Bone marrow (tissue), 2 donors: ENCODE data around the gene GCK.
"Not testable (repeated sequence)": the region's sequence is repeated elsewhere in the genome, so short reads cannot be mapped to it uniquely, and the experiment has no call there.

ENCODE experiments used
- DNase-seq, 2 donors: peaks; one replicate each; lab custom pipeline; 2025; lab: John Stamatoyannopoulos, UW

The GCK gene

DNA sequence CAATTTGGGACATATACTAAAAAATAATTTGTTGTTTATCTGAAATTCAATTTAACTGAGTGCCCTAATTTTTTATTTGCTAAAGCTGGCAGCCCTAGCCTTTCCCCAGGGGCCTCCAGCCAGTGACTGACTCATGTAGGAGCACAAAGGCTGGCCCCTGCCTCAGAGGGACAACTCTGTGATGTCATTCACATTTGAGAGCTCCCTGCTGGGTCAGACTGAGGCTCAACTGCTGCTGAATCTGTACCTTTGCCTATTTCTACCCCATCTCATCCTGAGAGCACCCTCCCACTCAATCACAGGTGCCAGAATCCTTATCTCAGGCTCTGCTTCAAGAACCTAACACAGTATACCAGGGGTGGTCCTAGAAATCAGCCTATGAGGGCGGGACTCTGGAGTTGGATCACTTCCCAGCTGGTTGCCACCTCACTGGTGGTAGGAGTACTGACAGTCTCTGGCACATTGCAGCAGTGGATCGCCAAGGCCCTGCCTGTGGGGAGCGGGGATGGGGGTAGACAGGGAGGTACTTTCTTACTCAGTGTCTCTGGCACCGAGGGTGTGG is 11.6 kb downstream of the GCK start:
- DNase-seq, result no peak

DNA sequence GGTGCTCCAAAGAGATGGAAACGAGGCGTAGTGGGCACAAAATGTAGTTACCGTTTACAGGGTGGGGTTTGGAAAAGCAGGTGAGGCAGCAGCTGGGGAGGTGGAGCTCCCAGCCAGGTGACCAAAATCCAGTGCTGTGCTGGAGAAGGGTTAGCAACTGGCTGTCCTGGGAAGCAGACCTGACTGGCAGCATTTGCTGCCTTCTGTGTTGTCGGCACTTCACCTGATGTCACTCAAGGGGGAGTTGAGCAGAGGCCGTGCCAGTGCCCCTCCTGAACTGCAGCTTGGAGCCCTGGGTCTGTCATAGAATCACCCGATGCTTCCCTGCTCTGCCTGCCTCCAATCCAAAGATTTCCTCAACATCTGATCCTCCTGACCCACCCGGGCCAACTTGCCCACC is 12.8 kb downstream of the GCK start:
- no peak for DNase-seq

DNA sequence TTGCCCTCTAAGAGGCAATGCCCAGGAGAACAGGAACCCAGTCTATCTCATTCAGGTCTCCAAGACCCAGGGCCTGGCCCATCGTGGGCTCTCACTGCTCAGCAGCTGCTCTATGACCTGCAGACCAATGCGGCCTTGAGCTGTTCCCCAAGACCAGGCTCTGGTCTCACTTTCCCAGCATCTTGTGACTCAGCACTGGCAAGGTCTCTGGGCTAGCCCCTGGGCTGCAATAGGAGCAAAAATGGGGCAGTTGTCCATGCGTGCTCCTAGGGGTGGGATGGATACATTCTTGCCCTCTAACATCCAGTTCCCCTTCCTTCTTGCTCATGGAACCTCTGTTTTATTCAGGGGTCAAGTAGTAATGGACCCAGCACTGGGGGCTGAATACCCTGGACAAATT is 13.5 kb downstream of the GCK start:
- DNase-seq, result no peak

DNA sequence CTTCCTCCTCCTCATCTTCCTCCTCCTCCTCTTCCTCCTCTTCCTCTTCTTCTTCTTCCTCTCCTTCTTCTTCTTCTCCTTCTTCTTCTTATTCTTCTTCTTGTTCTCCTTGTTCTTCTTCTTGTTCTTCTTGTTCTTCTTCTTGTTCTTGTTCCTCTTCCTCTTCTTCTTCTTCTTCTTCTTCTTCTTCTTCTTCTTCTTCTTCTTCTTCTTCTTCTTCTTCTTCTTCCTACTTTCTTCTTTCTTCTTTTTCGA is 14.6 kb downstream of the GCK start:
- not testable (repeated sequence) for DNase-seq

DNA sequence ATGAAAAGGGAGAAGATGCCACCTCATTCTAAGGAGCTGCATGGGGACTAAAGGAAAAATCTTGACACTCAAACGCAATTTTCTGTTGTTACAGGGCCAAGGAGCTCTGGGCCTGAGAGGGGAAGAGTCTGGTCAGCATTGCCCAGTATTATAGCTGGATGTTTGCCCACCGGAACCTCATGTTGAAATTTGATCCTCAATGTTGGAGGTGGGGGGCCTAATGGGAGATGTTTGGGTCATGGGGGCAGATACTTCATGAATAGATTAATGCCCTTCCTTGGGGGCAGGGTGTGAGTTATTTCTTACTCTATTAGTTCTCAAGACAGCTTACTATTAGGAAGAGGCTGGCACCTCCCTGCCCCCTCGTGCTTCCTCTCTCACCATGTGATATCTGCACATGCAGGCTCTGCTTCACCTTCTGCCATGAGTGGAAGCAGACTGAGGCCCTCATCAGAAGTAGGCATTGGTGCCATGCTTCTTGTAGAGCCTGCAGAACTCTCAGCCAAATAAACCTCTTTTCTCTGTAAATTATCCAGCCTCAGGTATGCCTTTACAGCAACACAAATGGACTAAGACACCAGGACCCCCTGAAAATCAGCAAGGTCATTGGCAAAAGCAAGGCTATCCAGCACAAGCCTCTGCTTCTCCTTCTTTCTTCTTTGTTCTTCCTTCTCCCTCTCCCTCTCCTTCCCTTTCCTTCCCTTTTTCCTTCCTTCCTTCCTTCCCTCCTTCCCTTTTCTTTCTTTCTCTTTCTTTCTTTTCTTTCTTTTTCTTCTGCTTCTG is 15.1 kb downstream of the GCK start:
- no peak for DNase-seq

DNA sequence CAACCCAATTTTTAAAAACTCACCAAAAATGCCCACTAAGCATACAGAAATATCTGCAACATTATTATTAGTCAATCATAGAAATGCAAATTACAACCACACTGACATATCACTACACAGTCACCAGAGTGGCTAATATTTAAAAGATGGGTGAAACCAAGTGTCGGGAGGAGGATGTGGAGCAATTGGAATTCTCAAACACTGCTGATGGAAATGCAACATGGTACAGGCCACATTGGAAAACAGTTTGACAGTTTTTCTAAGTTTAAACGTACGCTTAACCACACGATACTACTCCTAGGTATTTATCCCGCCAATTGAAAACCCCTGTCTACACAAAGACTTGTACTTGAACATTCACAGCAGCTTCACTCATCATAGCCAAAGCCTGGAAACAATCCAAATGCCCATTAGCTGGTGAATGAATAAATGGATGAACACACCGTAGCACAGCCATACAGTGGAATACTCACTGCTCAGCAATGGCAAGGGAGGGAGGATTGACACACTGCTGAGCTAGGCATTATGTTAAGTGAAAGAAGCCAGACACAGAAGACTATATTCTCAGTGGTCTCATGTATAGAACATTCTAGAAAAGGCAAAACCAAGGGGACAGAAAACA is 16.3 kb downstream of the GCK start:
- DNase-seq, result no peak

DNA sequence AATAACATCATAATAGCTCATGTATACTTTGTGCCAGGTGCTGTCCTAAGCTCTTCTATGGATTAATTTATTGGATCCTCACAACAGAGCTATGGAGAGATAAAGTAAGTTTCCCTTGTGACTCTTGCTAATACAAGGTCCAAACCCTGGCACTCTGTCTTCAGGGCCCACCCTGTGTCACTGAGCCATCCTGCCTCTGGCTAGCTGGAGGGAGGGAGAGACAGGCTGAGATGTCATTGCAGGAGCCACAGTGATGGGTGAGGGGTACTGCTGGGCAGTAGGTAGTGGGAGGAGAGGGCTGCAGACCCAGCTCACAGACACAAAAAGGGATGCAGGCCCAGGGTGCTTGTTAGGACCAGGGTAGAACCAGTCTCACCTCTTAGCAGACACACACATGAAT is 16.9 kb downstream of the GCK start:
- no peak for DNase-seq

DNA sequence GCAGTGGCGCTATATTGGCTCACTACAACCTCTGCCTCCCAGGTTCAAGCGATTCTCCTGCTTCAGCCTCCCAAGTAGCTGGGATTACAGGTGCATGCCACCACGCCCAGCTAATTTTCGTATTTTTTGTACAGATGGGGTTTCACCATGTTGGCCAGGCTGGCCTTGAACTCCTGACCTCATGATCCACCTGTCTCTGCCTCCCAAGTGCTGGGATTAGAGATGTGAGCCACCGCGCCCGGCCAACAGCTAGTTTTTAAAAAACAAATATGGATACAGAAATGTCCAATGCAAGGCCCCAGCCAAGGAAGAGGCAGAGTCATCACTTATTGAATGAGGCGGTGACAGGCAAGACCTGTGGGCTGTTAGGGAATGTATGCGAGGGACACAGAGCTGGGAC is 17.3 kb downstream of the GCK start:
- DNase-seq, result not testable (repeated sequence)

DNA sequence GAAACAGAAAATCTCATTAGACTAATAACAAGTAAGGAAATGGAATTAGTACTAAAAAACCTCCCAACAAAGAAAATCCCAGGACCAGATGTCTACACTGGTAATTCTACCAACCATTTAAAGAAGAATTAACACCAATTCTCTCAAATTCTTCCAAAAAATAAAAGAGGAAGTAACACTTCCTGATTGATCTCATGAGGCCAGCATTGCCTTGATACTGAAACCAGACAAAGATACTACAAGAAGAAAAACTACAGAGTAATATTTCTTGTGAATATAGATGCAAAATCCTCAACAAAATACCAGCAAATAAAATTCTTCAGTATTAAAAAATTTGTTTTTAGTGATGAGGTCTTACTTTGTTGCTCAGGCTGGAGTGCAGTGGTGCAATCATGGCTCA is 21.3 kb downstream of the GCK start:
- DNase-seq, result peak in 1 of 2 donors; percentile 10

DNA sequence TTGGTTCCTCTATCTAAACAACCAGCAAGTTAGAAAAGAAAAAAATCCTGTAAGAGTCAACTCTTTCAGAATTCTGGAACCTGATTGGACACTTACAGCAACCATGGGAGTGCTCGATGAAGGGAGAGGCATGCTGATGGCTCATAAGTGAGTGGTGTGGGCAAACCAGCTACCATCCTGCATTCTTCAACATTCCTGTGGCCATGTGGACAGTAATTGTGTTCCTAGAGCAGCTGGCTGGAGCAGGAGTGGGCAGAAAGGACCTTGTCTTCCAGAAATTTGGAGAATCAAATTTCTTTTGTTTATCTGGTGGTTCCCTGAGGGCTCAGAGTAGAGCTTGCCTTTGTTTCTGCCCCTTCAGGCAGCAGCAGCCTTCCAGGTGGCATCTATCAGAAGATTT is 25.6 kb downstream of the GCK start:
- DNase-seq, result no peak

DNA sequence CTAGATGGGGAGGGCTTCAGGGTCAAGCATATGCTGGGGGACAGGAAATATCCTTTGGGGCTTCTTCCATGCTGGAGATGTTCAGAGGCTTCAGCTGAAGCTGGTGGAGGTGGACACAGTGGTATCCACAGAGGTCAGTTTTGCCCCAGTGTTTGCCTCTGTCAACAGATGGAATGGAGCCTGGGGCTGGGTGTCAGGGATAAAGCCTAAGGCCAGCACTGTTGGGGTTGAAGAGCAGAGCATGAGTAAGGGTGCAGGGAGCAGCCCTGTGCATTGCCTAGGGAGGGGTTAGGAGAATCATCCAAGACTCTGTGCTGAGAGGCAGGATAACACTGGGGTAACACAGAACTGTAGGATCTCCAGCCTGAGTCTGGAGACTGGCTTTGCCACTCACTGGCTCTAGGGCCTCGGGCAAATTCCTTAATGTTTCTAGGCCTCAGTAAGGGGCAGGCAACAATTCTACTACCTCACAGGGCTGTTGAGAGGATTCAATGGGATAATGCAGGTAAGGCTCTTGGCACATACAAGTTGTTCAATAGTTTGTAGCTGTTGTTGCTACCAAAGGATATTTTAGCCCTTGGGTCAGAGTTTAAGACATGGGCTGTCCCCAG is 26.3 kb downstream of the GCK start:
- DNase-seq, result no peak

DNA sequence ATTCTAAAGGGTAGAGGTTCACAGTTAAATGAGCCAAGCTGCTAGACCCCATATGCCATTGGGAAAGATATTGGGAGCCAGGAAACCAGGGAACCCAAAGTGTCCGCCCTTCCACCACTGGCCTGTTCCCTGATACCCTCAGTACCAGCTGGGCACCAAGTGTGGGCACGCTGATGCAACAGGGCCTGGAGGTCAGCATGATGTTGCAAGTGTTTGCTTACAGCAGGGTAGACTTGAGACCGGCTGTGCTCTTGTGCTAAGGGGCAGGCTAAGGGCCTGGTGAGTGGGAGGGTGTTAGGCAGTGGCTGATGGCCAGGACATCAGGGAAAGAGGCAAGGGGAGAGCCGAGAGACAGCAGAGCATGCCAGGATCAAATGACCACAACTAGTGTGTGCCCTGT is 27.1 kb downstream of the GCK start:
- no peak for DNase-seq

DNA sequence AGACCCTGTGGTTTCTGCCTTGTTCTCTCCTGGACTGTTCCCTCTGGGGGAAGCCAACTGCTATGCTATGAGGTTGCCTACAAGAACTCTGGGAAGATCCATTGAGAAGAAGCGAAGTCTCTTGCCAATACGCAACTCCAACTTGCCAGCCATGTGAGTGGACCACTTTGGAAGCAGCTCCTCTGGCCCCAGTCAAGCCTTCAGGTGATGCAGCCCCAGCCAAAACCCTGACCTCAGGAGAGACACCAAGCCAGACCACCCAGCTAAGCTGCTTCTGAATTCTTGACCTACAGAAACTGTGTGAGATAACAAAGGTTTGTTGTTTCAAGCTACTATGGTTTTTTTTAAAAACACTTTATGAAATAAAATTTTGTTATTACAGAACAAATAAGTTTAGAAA is 27.9 kb downstream of the GCK start:
- no peak for DNase-seq

DNA sequence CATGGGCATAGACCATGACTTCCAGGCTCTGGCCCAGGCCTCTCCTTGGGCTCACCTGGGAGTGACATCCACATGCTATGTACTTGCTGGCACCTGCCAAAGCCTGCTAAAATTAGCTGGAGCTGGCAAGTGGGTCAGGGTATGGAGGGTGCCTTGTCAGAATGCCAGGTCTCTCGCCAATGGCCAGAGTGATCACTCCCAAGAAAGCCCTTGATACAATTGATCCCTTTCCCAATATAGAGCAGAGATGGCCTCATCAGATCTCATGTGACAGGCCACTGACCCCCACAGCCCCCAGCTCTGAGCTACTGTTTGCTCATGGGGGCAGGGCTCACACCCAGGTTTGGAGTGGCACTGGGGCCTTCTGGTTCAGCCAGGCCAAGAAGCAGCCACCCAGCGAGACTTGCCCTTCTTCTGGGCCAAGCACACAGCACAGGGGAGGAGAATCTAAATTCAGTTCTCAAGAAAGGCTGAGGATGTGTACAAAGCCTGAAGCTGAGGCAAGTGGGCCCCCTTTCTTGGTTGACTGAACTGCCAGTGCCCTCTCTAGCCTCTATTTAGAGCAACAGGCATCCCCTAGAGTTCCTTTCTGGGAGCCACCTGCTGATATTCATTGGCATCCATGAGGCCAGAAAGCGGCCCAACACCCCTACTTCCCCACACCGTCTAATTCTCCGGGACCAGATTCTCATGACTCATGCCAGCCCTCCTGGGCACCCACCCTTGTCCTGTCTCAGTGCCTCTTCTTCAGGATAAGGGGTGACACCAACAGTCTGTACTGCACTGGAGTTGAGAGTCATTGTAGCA is 29.2 kb downstream of the GCK start:
- no peak for DNase-seq

DNA sequence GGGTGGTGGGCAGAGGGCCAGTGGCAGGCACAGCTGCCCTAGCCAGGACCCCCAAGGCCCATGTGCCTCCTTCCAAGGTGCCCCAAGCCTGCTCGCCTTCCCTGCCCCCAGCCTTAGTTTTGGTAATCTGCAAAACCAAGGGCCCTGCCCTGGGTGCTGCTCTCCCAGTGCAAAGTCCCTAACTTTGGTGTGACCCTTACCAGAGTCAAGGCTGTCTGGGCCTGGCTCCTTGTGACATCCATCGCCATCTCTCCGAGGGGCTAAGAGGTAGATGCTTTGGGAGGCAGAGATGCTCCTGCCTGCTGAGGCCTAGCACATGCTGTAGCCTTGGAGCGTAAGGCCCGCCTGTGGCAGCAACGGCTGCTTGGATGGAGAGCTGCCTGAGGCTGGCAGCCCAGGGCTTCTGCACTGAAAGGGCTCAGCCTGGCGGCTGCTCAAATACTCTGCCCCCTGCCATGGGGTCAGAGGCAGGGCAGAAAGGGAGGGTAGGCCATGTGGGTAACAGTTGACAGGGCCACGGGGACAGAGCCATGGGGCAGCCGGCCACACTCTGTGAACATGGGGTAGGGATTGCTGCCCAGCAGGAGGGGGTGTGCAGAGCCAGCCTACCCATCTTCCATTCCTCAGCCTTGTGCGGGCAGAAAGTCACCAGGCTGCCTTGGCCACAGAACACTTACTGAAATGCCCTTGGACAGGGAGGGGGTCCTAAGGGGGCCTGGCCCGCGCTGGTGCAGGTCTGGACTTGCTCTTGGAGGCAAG is 30.2 kb downstream of the GCK start:
- DNase-seq, result no peak

DNA sequence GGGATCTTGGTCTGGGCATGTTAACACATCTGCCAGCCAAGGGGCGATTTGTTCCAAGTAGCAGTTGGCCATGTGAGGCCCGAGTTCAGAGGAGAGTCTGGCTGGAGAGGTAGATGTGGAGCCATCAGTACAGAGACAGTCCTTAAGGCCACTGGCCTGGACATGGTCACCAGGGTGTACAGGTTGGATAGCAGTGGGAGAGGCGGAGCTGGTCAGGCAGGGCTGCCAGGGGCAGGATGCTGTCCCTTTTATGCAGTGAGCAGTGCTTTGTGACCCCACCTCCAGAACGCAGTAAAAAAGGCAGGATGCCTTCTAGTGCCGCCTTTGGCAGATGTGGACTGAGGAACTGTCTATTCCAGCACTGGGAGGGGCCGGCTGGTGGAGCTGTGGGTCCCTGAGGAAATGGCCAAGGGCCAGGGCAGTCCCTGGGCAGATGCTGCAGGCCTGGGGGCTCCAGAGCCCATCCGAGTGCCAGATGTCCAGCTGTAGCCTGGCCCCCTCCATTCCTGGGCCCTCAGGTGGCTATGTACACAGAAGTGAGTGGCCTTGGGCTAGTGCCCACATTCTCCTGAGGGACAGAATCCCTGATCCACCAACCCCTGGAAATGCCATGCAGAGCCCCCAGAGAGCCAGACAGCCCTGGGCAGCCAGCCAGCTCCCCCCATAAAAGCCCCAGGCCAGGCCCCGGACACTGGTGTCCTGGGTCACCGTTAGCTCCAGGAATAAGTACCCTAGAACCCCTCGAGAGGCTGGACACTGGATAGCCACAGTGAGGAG is 31.0 kb downstream of the GCK start:
- DNase-seq, result no peak

DNA sequence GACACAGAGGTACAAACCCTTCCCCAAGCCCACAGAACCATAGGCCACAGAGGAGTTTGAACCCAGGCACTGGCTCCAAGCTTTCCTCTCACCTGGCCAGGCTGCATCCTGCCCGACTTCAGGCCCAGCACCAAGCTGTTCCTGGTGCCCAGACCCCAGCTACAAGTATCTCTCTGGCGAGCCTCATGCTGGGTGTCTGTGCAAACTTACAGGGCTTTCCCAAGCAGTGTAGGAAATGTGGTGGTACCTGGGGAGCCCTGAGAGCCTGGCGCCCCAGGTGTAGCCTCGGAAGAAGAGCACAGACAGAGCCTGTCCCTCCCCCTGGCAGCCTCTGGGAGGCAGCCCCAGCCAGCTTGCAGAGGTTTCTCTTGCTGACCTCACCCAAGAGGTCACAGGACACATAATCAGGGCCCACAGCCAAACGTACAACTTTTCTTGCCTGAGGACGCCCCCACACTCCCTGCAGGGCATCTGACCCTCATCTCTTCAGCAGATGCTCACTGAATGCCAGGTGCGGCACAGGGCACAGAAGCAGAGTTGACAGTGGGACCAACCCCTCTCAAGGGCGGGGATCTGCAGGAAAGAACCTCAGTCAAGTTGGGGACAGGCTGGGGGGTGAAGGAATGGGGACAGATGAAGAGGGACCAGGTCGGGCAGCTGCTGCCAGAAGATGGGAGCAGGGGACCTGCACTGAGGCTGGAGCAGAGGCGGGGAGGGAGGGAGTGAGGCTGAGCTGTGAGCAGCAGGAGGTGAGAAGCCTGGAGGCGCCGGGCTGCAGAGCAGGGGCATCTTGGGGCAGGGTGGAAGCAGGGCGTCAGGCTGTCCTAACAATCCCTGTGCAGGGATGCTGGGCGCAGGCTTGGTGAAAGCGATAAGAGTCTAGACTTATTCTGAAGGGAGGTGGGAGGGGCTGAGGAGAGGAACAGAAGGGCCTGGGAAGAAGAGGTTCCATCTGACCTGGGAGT is 31.8 kb downstream of the GCK start:
- DNase-seq, result no peak

DNA sequence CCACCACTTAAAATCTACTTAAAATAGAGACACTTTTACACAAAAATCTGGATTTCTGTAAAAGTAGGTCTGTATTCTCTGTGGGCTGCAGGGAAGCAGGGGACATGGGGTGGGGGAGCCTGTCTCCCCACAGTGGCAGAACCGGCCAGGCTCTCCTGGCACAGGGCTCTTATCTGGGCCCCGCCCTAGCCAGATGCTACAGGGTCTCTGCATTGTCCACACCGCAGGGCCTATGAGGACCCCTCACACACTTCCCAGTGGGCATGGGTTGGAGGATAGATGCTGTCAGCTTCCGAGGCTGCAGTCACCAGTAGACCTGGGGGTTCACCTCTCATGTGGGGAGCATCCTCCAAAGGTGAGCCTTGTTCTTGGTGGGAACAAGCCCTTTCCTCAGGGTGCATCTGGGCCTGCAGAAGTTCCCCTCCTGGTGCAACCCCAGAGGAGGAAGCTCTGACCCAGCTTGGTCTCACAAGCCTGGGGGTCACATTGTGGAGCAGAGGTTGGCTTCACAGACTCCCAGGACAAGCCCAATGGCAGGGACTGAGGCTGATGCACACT is 32.7 kb downstream of the GCK start:
- no peak for DNase-seq
